Neutrophil (primary cell): ENCODE results near the gene AOPEP.

ENCODE experiments used
- H3K27ac ChIP-seq: fragments of 200-600 bp; sonication (generic); 2 replicates; pipeline ENCODE4 v1.5.1; 2016; ENCODE audit warnings: mild to moderate bottlenecking, moderate library complexity
- H3K27me3 ChIP-seq: fragments of 200-600 bp; sonication (generic); 2 replicates; pipeline ENCODE4 v1.6.0; 2016; ENCODE audit warnings: mild to moderate bottlenecking
- H3K36me3 ChIP-seq: fragments of 200-600 bp; sonication (generic); 2 replicates; pipeline ENCODE4 v1.5.1; 2017
- H3K4me1 ChIP-seq, 2 experiments: fragments of 200-600 bp in 1 of 2; sonication (generic) in 1 of 2; 1 replicate in 1 of 2; 2 replicates in 1 of 2; pipeline versions ENCODE4 v1.5.1 to v1.6.1; 2013 to 2016; ENCODE audit warnings: low read depth in 1 of 2, low read length in 1 of 2, mild to moderate bottlenecking in 1 of 2, moderate library complexity in 1 of 2; ENCODE audit not compliant: control insufficient read depth in 1 of 2, insufficient read depth in 1 of 2
- H3K4me3 ChIP-seq, 2 experiments: fragments of 200-600 bp in 1 of 2; sonication (generic) in 1 of 2; 1 replicate in 1 of 2; 2 replicates in 1 of 2; pipeline ENCODE4 v1.5.1; 2013 to 2016; ENCODE audit warnings: low read depth in 1 of 2, low read length in 1 of 2, mild to moderate bottlenecking in 1 of 2, moderate library complexity in 1 of 2
- H3K9me3 ChIP-seq: fragments of 200-600 bp; sonication (generic); 2 replicates; pipeline ENCODE4 v1.5.1; 2016
- CTCF ChIP-seq: fragments of 200-600 bp; sonication (generic); IDR thresholded peaks from 2 replicates; pipeline ENCODE4 v1.5.1; 2016; ENCODE audit warnings: antibody characterized with exemption

AOPEP gene

GRCh38 chr9:95092262-95093072, 366.0 kb downstream of the AOPEP start:
- TF ChIP-seq CTCF: no peak
- no peaks in the 10 kb centered on the region for H3K4me1 ChIP-seq
- no peak overlapping the region for H3K27ac ChIP-seq
- no peak overlapping the region for H3K4me3 ChIP-seq
- no peaks in the 10 kb centered on the region for H3K9me3 ChIP-seq
- H3K36me3 ChIP-seq: no peaks in the 10 kb centered on the region
- peaks cover 32% of the 10 kb centered on the region for H3K27me3 ChIP-seq

GRCh38 chr9:95093586-95093985, 367.1 kb downstream of the AOPEP start:
- Histone ChIP-seq H3K9me3 (no peaks in the 10 kb centered on the region), H3K27me3 (peaks cover 32% of the 10 kb centered on the region), H3K4me1 (no peaks in the 10 kb centered on the region), H3K4me3 (no peak overlapping the region), H3K27ac (no peak overlapping the region), H3K36me3 (no peaks in the 10 kb centered on the region)
- TF ChIP-seq CTCF: no peak

- TF ChIP-seq CTCF: no peak
Measured at GRCh38 chr9:95094002-95094401, 367.5 kb downstream of the AOPEP start.

GRCh38 chr9:95095641-95096355, 369.3 kb downstream of the AOPEP start:
- Histone ChIP-seq H3K27me3 (peaks cover 32% of the 10 kb centered on the region), H3K27ac (no peak overlapping the region), H3K4me1 (no peaks in the 10 kb centered on the region)

More at GRCh38 chr9:95094002-95094401, 367.5 kb downstream of the AOPEP start:
- Histone ChIP-seq H3K36me3 (no peaks in the 10 kb centered on the region), H3K9me3 (no peaks in the 10 kb centered on the region), H3K27me3 (peaks cover 32% of the 10 kb centered on the region), H3K4me1 (no peaks in the 10 kb centered on the region), H3K27ac (no peak overlapping the region), H3K4me3 (no peak overlapping the region)

GRCh38 chr9:95096381-95096780, 369.9 kb downstream of the AOPEP start:
- Histone ChIP-seq H3K4me1 (no peaks in the 10 kb centered on the region), H3K27me3 (peaks cover 29% of the 10 kb centered on the region), H3K9me3 (no peaks in the 10 kb centered on the region), H3K4me3 (no peak overlapping the region), H3K27ac (no peak overlapping the region), H3K36me3 (no peaks in the 10 kb centered on the region)
- TF ChIP-seq CTCF: no peak

More at GRCh38 chr9:95095641-95096355, 369.3 kb downstream of the AOPEP start:
- H3K36me3 ChIP-seq: no peaks in the 10 kb centered on the region
- no peak overlapping the region for H3K4me3 ChIP-seq
- H3K9me3 ChIP-seq: no peaks in the 10 kb centered on the region
- no peak for TF ChIP-seq CTCF
